HG03066 (cell line): ENCODE results near the gene COL18A1.

Source experiments
- ATAC-seq: cut with Tn5 transposase; IDR thresholded peaks from one replicate; pipeline ENCODE4 v1.9.1; 2021; ENCODE audit warnings: low read depth; ENCODE audit not compliant: unreplicated experiment

The COL18A1 gene

DNA sequence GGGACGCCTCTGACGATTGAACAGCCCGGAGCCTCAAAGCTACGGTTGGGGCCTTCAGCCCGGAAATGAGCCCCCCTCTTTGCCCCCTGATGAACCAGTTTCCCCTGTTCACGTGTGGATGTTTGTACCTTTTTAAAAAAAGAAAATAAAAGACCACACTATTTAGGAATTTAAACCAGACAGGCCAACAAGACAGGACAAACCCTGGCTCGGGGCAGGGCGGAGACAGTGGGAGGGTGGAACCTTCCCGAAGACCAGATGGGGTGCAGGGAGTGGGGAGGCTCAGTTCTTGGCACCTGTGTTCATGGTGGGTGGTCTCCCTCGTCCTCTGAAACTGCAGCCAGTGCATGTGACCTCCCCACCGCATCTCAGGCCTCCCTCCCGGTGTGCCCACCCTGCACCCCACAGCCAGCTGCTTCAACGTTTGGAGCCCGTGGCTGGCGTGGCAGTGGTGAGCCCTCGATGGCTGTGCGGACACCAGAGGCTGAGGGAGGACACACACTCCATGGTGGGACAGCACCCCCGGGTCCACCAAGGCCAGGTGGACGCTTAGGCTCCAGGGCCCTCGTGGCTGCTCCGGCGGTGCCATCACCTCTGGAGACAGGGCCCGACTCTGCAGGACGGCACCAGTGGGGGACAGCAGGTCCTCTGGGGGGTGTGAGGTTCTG lies 45.6 kb downstream of the COL18A1 start:
- ATAC-seq = no peak

GRCh38 chr21:45451091-45451740 lies 46.3 kb downstream of the COL18A1 start:
- no peak for ATAC-seq

- ATAC-seq = no peak
Observed at GRCh38 chr21:45451771-45452182, 46.8 kb downstream of the COL18A1 start.

GRCh38 chr21:45452696-45453307 lies 47.8 kb downstream of the COL18A1 start:
- no peak for ATAC-seq

- ATAC-seq = no peak
Observed at GRCh38 chr21:45453308-45453950, 48.5 kb downstream of the COL18A1 start.

GRCh38 chr21:45454060-45454925 lies 49.3 kb downstream of the COL18A1 start:
- no peak for ATAC-seq

- no peak for ATAC-seq
Observed at GRCh38 chr21:45454926-45455673, 50.1 kb downstream of the COL18A1 start.

- ATAC-seq = no peak
Observed at GRCh38 chr21:45455674-45456583, 51.0 kb downstream of the COL18A1 start.

DNA sequence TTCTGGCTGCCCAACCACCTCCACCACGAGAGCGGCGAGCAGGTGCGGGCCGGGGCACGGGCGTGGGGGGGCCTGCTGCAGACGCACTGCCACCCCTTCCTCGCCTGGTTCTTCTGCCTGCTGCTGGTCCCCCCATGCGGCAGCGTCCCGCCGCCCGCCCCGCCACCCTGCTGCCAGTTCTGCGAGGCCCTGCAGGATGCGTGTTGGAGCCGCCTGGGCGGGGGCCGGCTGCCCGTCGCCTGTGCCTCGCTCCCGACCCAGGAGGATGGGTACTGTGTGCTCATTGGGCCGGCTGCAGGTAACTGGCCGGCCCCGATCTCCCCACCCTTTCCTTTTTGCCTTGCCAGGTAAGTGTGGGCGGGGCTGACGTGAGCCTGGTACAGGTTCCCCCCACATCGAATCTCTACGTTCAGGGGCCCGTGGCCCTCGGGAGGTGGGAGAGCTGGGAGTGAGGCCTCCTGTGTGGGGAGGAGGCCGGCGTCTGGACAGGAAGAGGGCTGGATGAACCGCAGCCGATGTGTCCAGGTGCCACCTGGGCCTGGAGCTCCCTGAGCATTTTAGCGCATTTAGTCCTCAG lies 51.7 kb downstream of the COL18A1 start:
- ATAC-seq = no peak

- no peak for ATAC-seq
Observed at GRCh38 chr21:45457161-45457831, 52.3 kb downstream of the COL18A1 start.

GRCh38 chr21:45457832-45458172 lies 52.8 kb downstream of the COL18A1 start:
- no peak for ATAC-seq

DNA sequence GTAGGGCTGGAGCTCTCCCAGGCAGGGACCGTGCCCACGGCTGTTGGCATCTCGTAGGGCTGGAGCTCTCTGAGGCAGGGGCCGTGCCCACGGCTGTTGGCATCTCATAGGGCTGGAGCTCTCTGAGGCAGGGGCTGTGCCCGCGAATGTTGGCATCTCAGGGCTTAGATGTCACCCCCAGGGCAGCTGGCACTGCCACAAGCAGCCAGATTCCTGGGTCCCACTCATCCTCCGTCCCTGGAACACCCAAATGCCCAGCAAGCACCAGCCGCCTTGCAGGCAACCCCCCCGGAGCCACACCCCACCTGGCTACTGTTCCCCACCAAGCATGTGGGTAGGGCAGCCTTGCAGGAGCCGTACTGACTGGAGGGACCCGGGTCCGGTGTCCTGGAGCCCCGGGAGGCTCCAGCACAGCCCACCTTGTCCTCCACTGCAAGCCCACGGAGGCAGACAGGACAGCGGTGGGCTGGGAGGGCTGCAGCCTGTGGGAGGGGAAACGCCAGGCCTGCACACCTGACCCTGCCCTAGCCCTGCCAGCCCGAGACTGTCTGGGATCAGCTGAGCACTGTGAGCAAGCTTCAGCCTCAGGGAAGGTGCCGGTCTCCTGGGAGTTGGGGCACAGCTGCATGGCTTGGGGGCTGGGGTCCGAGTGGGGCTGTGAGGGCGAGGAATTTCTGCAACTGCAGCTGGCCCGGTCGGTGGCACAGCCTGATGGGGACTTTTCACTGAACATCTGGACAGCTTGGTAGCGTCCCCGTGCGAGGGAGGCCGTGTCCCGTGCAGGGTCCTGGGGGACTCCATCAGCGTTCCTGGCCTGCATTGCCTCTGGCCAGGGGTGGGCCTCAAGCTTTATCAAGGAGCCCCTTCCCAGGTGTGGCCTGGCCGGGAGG lies 53.6 kb downstream of the COL18A1 start:
- no peak for ATAC-seq

GRCh38 chr21:45459171-45460010 lies 54.4 kb downstream of the COL18A1 start:
- no peak for ATAC-seq

- no peak for ATAC-seq
Observed at GRCh38 chr21:45460011-45460565, 55.1 kb downstream of the COL18A1 start.

DNA sequence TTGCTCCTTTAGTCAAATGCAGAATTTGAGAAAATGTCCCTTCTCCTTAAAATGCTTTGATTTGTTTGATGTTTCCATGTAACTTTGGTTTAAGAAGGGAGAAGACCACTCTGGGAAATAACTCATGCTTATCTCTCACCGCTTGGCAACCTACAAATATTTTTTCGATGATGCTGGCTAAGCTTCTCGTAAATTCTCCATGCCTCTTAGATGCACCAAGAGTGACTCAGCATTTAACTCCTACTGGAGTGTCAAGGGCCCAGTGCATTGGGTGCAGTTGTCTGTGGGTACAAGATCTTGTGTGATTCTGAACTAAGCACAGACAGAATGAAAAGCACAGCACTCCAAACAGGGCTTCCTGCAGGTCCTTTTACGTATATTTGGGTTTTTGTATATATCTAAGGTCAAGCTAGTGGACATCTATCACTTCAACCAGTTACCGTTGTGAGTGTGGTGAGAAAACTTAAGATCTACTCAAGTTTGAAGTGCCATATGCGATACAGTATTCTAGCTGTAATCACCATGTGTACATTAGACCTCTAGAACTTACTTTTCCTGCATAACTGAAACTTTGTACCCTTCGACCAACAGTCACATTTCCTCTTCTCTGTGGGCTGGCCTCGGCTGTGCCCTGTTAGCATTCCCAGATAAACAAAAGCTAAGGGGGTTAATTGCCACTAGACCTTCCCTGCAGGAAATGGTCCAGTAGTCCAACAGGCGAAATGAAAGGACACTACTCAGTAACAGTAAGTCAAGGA lies 55.8 kb downstream of the COL18A1 start:
- ATAC-seq = no peak
